ENCODE results near the gene GNAZ.

GNAZ gene

DNA sequence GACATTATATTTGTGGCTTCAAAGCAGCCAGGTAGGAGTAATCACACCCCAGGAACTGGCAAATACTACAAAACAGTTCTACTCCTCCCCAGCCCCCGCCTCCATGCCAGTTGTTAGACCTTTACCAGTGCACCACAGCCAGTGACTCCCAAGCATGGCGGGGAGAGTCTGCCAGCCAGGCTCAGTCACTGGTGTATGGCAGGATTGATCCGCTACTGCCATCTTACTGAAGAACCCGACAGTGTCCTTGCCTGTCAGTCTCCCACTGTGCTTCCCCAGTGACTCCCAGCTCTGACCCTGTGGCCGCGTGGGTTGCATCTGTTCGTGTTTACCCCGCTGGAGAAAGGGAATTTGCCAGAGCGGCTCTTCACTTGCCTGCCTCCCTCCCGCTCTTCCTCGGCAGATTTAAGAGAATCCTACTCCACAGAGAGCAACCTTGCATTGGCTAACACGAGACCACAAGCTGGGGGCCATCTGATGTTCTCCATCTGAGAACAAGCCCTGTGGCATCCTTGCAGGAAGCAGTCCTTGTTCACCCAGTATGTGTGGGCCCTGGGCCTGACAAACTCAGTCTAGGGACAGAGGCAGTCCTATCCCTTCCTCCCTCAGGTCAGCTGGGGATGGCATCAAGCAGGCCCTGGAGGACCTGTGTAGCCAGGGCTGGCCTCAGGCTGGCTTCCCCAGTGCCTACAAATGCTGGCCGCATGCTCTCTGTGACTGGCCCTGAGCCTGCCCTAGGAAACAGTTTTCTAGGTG lies 33.1 kb downstream of the GNAZ start:
- no peak for DNase-seq (ENCODE audit: insufficient read length, low spot score)
- no peak for FAIRE-seq
- TF ChIP-seq, protein P1, sequence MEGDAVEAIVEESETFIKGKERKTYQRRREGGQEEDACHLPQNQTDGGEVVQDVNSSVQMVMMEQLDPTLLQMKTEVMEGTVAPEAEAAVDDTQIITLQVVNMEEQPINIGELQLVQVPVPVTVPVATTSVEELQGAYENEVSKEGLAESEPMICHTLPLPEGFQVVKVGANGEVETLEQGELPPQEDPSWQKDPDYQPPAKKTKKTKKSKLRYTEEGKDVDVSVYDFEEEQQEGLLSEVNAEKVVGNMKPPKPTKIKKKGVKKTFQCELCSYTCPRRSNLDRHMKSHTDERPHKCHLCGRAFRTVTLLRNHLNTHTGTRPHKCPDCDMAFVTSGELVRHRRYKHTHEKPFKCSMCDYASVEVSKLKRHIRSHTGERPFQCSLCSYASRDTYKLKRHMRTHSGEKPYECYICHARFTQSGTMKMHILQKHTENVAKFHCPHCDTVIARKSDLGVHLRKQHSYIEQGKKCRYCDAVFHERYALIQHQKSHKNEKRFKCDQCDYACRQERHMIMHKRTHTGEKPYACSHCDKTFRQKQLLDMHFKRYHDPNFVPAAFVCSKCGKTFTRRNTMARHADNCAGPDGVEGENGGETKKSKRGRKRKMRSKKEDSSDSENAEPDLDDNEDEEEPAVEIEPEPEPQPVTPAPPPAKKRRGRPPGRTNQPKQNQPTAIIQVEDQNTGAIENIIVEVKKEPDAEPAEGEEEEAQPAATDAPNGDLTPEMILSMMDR (IDR thresholded peaks at IDR 0.05; ENCODE audit: insufficient read depth, missing control alignments), result no peak

DNA sequence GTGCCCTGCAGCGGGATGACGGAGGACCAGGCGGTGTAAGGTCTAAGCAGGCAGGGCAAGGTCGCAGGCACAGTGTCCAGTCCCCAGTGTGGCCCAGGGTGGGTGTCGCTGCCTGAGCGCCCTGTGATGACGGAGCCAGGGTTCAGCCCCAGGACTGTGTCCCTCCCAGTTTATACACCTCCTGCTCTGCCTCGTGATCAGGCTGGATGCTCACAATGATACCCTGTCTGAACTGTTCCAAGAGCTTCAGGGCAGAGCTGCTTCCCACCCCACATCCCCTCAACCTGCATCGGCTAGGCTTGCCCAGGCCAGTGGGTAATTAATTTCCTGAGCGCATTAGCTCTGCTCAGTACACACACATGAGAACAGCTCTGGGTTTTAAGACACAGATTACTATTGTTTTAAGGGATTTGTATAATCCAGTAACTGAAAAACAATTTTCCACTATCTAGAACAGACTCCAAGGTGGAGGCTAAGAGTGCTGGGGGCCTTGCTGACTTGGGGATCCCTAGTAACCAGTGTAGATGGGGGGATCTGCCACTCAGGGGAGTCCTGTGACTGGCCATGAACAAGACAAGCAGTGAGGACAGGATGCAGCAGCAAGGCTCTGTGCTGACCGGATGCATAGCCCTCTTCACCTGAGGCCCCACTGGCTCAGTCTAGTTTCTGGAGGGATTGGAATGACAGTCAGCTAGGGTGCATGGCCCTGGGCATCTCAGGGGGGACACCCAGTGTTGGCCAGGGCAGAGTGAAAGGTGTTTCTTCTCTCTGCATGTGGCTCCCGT lies 34.1 kb downstream of the GNAZ start:
- peak; percentile 84 for FAIRE-seq
- DNase-seq (ENCODE audit: insufficient read length, low spot score), result no peak
- TF ChIP-seq, protein P1 (IDR thresholded peaks at IDR 0.05; ENCODE audit: insufficient read depth, missing control alignments), result no peak

DNA sequence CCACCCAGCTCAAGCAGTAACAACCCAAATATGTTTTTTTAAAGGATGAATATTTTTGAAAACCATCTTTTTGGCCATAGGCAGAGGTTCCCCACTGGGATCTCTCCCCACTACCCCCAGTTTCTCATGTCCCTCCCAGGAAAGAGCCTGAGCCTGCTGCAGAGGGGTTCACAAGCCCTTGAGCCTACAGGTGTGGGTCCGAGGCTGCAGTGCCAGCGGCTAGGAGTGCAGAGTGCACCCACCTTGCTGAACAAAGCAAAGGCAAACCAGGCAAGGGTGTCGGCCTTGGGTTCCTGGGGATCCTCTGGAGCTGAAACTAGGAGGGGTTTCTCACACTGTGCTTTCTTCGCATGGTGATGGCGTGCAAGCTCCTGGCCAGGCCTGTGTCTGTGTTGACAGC lies 35.0 kb downstream of the GNAZ start:
- no peak for FAIRE-seq
- TF ChIP-seq, protein P1 (IDR thresholded peaks at IDR 0.05; ENCODE audit: insufficient read depth, missing control alignments), result no peak
- DNase-seq (ENCODE audit: insufficient read length, low spot score), result no peak

DNA sequence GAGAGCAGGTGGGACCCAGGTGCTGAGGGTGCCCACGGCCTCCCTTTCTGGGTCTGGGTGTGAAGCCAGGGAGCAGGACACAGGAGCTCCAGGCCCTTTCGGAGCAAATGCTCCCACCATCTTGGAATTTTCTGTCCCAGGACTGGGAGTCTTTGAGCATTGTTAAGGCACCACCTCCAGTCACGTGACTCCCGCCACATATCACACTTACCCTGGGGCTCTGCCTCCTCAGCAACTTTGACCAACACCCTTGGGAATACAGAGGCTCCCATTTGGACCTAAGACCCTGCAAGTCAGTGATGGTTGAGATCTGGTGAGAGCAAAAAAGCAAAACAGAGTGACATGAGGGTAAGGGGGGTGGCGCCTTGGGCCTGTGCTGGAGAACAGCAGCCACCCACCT lies 35.6 kb downstream of the GNAZ start:
- no peak for DNase-seq (ENCODE audit: insufficient read length, low spot score)
- no peak for FAIRE-seq
- TF ChIP-seq, protein P1 (IDR thresholded peaks at IDR 0.05; ENCODE audit: insufficient read depth, missing control alignments), result no peak

DNA sequence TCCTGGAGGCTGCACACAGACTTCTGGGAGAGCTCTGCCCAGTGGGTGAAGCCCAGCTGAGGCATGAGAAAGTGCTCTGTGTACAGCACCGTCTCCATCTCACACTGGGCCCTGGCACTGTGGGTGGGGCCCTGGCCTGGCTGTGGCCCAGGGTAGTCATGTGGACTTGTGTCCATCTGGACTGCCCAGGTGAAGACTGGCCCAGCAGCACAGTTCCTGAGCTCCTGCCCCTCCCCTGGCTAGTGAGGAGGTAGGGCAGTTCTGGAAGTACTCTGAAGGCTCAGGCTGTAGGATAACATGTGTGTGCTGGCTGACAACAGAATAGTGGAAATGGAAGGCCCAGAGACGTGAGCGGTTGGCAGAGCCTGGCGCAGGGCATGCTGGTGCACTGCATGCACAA lies 36.0 kb downstream of the GNAZ start:
- FAIRE-seq, result no peak
- DNase-seq (ENCODE audit: insufficient read length, low spot score), result no peak
- TF ChIP-seq, protein P1 (IDR thresholded peaks at IDR 0.05; ENCODE audit: insufficient read depth, missing control alignments), result no peak

DNA sequence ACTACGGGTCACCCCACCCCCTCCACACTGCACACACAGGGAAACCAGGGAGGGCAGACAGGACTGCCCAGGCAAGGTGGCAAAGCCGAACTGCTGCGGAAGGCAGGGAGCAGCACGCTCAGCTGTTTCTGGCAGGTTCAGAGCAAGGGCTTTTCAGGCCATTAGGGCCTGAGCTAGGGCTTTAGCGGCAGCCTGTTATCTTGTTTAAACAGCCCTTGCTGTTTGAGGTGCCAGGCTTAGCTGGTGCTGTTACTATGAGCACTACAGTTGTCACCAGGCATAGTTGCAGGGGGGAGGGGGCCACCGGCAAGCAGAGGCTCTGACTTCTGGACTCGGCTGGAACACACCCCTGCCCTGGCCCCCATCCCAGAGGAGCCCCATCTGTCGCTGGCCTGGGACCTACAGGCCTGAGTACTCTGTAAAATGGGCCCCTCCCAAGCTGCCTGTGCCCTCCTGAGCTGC lies 36.6 kb downstream of the GNAZ start:
- DNase-seq (ENCODE audit: insufficient read length, low spot score) (no peak), FAIRE-seq (no peak)
- TF ChIP-seq, protein P1 (IDR thresholded peaks at IDR 0.05; ENCODE audit: insufficient read depth, missing control alignments), result no peak
